Measurements from ENCODE around the gene RPUSD1. TPM values are rescaled to one million over a fixed set of nuclear protein-coding genes. Genes with fewer than 3 reads are reported as not detected.

Gene RPUSD1
- total RNA-seq, 2 donors from 2014 or later, result 24.1 to 34.4 TPM

GRCh38 chr16:765488-765865 lies 22.7 kb downstream of the RPUSD1 start:
- no peak overlapping the region for H3K9ac ChIP-seq (ENCODE audit: extremely low read depth, low read length, poor library complexity, severe bottlenecking)
- H3K4me3 ChIP-seq (ENCODE audit: low read length), result no peak overlapping the region
- no peak overlapping the region for H3K4me3 Mint-ChIP-seq
- DNase-seq, result no peak
- H3K4me1 ChIP-seq (ENCODE audit: control insufficient read depth, insufficient read depth, low read length), result no peaks in the 10 kb centered on the region
- TF ChIP-seq CTCF (conservative IDR thresholded peaks at IDR 0.05), result no peak
- H3K27me3 Mint-ChIP-seq (ENCODE audit: insufficient read depth), result no peaks in the 10 kb centered on the region
- WGBS, 2 experiments (ENCODE audit: insufficient coverage in 1 of 2, insufficient read length in 1 of 2), result 91 to 95% methylated on average over 12 to 29 of the region's 29 CpGs
- no peaks in the 10 kb centered on the region for H3K4me1 Mint-ChIP-seq
- H3K27me3 ChIP-seq (ENCODE audit: control insufficient read depth, insufficient read depth, low read length, poor library complexity, severe bottlenecking), result no peaks in the 10 kb centered on the region
- H3K36me3 Mint-ChIP-seq (ENCODE audit: low read depth), result no peaks in the 10 kb centered on the region
- no peak overlapping the region for H3K27ac Mint-ChIP-seq
- H3K36me3 ChIP-seq (ENCODE audit: control insufficient read depth, insufficient read depth, low read length), result no peaks in the 10 kb centered on the region
- H3K9me3 Mint-ChIP-seq, result no peaks in the 10 kb centered on the region
- H3K27ac ChIP-seq (ENCODE audit: low read depth, low read length), result no peak overlapping the region
- no peaks in the 10 kb centered on the region for H3K9me3 ChIP-seq (ENCODE audit: control insufficient read depth, low read length)

- 90 to 92% methylated on average over 32 to 38 of the region's 38 CpGs for WGBS, 2 experiments (ENCODE audit: insufficient coverage in 1 of 2, insufficient read length in 1 of 2)
- Mint-ChIP-seq H3K4me1 (no peaks in the 10 kb centered on the region), H3K4me3 (no peak overlapping the region), H3K27me3 (ENCODE audit: insufficient read depth) (no peaks in the 10 kb centered on the region), H3K27ac (no peak overlapping the region), H3K36me3 (ENCODE audit: low read depth) (no peaks in the 10 kb centered on the region), H3K9me3 (no peaks in the 10 kb centered on the region)
- no peaks in the 10 kb centered on the region for H3K9me3 ChIP-seq (ENCODE audit: control insufficient read depth, low read length)
- TF ChIP-seq CTCF (conservative IDR thresholded peaks at IDR 0.05), result no peak
- H3K9ac ChIP-seq (ENCODE audit: extremely low read depth, low read length, poor library complexity, severe bottlenecking), result no peak overlapping the region
- H3K27me3 ChIP-seq (ENCODE audit: control insufficient read depth, insufficient read depth, low read length, poor library complexity, severe bottlenecking), result no peaks in the 10 kb centered on the region
- no peaks in the 10 kb centered on the region for H3K36me3 ChIP-seq (ENCODE audit: control insufficient read depth, insufficient read depth, low read length)
- H3K4me1 ChIP-seq (ENCODE audit: control insufficient read depth, insufficient read depth, low read length), result no peaks in the 10 kb centered on the region
- H3K4me3 ChIP-seq (ENCODE audit: low read length), result no peak overlapping the region
- no peak overlapping the region for H3K27ac ChIP-seq (ENCODE audit: low read depth, low read length)
- no peak for DNase-seq
These were observed 23.2 kb downstream of the RPUSD1 start for GRCh38 chr16:764848-765487.

GRCh38 chr16:764184-764750 lies 23.9 kb downstream of the RPUSD1 start:
- H3K27me3 Mint-ChIP-seq (ENCODE audit: insufficient read depth), result no peaks in the 10 kb centered on the region
- H3K27ac ChIP-seq (ENCODE audit: low read depth, low read length), result no peak overlapping the region
- TF ChIP-seq CTCF (conservative IDR thresholded peaks at IDR 0.05), result no peak
- no peaks in the 10 kb centered on the region for H3K4me1 ChIP-seq (ENCODE audit: control insufficient read depth, insufficient read depth, low read length)
- DNase-seq, result no peak
- no peaks in the 10 kb centered on the region for H3K36me3 Mint-ChIP-seq (ENCODE audit: low read depth)
- no peaks in the 10 kb centered on the region for H3K27me3 ChIP-seq (ENCODE audit: control insufficient read depth, insufficient read depth, low read length, poor library complexity, severe bottlenecking)
- no peaks in the 10 kb centered on the region for H3K9me3 ChIP-seq (ENCODE audit: control insufficient read depth, low read length)
- H3K9me3 Mint-ChIP-seq, result no peaks in the 10 kb centered on the region
- H3K4me1 Mint-ChIP-seq, result no peaks in the 10 kb centered on the region
- H3K9ac ChIP-seq (ENCODE audit: extremely low read depth, low read length, poor library complexity, severe bottlenecking), result no peak overlapping the region
- H3K36me3 ChIP-seq (ENCODE audit: control insufficient read depth, insufficient read depth, low read length), result no peaks in the 10 kb centered on the region
- H3K4me3 ChIP-seq (ENCODE audit: low read length), result no peak overlapping the region
- H3K27ac Mint-ChIP-seq, result no peak overlapping the region
- 85 to 94% methylated on average over 5 to 20 of the region's 20 CpGs for WGBS, 2 experiments (ENCODE audit: insufficient coverage in 1 of 2, insufficient read length in 1 of 2)
- no peak overlapping the region for H3K4me3 Mint-ChIP-seq

Data from endodermal cell (in vitro differentiated cells).